ENCODE data around the gene HOXC9.

DNA sequence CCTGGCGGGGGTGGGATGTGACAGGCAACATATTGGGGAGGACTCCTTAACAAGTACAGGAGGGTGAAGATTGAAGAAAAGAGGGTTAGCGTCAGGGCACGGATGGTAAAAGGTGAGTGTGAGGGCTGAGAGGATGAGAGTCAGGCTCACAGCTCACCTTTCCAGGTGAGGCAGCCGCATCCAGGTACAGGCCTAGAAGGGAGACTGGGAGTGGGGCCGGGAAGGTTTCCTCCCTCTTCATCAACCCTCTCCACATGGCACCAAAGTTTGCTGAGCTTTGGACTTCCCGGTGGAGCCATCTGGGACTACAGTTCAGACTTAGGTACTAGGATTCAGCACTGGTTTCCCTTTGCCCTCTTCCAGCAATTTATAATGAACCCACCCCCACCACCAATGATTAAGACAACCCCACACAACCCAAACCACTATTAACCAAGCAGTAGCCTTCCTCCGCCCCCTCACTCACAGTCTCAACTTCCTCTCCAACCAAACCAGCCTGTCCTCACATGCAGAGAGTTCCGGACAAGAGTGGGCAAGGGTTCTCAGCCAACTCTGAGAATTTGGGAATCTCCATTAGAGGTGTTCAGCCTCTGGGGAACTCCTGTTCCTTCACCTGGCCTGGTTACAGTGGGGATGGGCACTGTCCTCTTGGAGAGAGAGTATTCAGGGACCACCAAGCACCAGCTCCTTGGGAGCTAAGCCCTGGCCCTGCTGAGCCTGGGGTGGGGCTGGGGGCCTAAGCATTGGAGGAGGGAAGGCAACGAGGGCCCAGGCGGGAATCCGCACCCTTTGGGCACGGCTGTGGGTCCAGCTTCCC, 51.3 kb downstream of the HOXC9 start:
- TF ChIP-seq, protein P1, sequence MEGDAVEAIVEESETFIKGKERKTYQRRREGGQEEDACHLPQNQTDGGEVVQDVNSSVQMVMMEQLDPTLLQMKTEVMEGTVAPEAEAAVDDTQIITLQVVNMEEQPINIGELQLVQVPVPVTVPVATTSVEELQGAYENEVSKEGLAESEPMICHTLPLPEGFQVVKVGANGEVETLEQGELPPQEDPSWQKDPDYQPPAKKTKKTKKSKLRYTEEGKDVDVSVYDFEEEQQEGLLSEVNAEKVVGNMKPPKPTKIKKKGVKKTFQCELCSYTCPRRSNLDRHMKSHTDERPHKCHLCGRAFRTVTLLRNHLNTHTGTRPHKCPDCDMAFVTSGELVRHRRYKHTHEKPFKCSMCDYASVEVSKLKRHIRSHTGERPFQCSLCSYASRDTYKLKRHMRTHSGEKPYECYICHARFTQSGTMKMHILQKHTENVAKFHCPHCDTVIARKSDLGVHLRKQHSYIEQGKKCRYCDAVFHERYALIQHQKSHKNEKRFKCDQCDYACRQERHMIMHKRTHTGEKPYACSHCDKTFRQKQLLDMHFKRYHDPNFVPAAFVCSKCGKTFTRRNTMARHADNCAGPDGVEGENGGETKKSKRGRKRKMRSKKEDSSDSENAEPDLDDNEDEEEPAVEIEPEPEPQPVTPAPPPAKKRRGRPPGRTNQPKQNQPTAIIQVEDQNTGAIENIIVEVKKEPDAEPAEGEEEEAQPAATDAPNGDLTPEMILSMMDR (IDR thresholded peaks at IDR 0.05 in 4 of 5, conservative IDR thresholded peaks at IDR 0.05 in 1 of 5), result no peak
- TF ChIP-seq POLR2A (IDR thresholded peaks at IDR 0.05), result no peak
